Measurements from ENCODE around the gene AMH. TPM values are rescaled to one million over a fixed set of nuclear protein-coding genes. Genes with fewer than 3 reads are reported as not detected.

Gene AMH
- polyA plus RNA-seq, 2 of the 4 experiments (the other 2 are of a cell fraction), result 3.0 to 12.0 TPM

DNA sequence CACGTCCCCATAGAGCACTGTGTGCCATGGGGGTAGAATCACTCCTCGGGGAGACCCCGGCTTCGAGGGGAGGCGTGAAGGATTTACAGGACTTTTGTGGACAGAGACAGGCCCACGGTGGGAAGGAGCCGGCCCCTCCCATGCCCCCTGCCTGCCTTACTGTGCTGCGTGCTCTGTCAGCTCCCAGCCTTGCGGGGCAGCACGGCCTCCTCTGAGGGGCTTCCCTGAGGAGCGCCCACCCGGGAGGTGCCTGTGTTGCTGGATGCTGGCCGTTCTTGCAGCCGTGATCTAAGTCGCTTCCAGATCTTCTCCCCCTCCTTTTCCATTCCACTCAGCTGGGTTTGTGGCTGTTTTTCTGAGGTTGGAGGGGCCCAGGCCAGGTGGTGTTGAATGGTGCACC lies 42.1 kb upstream of the AMH start (continued):
- TF ChIP-seq, protein P1, sequence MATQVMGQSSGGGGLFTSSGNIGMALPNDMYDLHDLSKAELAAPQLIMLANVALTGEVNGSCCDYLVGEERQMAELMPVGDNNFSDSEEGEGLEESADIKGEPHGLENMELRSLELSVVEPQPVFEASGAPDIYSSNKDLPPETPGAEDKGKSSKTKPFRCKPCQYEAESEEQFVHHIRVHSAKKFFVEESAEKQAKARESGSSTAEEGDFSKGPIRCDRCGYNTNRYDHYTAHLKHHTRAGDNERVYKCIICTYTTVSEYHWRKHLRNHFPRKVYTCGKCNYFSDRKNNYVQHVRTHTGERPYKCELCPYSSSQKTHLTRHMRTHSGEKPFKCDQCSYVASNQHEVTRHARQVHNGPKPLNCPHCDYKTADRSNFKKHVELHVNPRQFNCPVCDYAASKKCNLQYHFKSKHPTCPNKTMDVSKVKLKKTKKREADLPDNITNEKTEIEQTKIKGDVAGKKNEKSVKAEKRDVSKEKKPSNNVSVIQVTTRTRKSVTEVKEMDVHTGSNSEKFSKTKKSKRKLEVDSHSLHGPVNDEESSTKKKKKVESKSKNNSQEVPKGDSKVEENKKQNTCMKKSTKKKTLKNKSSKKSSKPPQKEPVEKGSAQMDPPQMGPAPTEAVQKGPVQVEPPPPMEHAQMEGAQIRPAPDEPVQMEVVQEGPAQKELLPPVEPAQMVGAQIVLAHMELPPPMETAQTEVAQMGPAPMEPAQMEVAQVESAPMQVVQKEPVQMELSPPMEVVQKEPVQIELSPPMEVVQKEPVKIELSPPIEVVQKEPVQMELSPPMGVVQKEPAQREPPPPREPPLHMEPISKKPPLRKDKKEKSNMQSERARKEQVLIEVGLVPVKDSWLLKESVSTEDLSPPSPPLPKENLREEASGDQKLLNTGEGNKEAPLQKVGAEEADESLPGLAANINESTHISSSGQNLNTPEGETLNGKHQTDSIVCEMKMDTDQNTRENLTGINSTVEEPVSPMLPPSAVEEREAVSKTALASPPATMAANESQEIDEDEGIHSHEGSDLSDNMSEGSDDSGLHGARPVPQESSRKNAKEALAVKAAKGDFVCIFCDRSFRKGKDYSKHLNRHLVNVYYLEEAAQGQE (IDR thresholded peaks at IDR 0.05), result no peak
- TF ChIP-seq KDM5A (IDR thresholded peaks at IDR 0.05), result no peak
- TF ChIP-seq ZSCAN20 (CRISPR knock-in tag; IDR thresholded peaks at IDR 0.05), result no peak
- no peak for TF ChIP-seq JUNB (IDR thresholded peaks at IDR 0.05)
- no peak for TF ChIP-seq ESRRA (IDR thresholded peaks at IDR 0.05; ENCODE audit: borderline replicate concordance, low read length)

DNA sequence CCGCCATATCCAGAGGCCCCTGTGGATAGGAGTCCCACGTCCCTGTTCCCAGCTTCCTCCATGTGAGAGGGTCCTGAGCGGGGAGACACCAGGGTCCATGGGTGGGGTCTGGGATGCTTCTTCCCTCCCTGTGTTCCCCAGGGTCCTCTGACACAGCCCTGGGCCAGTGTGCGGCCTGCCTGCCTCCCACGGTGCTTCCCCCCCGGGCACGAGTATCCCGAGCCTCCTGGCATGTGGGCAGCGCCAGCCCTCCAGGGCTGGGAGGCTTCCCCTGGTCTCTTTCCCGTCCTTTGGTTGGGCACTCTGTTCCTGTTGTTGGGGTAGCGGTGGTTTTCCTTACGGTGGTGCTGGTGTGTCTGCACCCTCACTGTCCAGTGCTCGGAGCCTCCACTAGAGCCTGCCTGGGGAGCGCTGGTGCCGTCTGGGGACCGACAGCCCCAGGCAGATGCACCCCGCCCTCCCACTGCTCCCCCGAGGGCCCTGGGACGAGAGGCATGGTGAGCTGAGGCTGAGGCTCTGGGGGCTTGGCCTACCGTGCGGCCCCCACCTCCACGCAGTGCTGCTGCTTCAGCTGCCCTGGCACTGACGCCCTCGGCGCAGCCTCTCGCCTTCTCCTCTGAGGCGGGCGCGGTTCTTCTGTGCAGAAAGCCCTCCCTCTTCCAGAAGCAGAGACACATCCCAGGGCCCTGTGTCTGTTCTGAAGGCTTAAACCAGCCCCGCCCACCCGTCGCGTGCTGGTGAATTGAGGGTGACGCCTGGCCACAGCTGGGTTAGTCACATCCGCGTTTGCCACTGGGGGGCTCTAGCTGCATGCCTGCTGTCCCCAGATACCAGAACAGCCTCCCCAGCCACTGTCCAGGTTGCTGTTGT lies 40.9 kb upstream of the AMH start:
- DNase-seq (ENCODE audit: low read depth in 1 of 2, low spot score in 1 of 2) (peak in 1 of 2 experiments; percentile 23), FAIRE-seq (no peak), ATAC-seq (peak in 1 of 2 experiments; percentile 38; a peak in 3 of 6 replicates)
- TF ChIP-seq HOXB5 (CRISPR knock-in tag; IDR thresholded peaks at IDR 0.05), result no peak
- TF ChIP-seq MAZ (IDR thresholded peaks at IDR 0.05; ENCODE audit: borderline replicate concordance, low read depth, low read length), result no peak
- TF ChIP-seq MAFK (IDR thresholded peaks at IDR 0.05; ENCODE audit: partially characterized antibody), result no peak
- TF ChIP-seq KDM5A (IDR thresholded peaks at IDR 0.05), result no peak
- TF ChIP-seq, protein P2, sequence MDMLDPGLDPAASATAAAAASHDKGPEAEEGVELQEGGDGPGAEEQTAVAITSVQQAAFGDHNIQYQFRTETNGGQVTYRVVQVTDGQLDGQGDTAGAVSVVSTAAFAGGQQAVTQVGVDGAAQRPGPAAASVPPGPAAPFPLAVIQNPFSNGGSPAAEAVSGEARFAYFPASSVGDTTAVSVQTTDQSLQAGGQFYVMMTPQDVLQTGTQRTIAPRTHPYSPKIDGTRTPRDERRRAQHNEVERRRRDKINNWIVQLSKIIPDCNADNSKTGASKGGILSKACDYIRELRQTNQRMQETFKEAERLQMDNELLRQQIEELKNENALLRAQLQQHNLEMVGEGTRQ (IDR thresholded peaks at IDR 0.05), result no peak
- TF ChIP-seq EP300 (IDR thresholded peaks at IDR 0.05), result no peak
- TF ChIP-seq, protein P3, sequence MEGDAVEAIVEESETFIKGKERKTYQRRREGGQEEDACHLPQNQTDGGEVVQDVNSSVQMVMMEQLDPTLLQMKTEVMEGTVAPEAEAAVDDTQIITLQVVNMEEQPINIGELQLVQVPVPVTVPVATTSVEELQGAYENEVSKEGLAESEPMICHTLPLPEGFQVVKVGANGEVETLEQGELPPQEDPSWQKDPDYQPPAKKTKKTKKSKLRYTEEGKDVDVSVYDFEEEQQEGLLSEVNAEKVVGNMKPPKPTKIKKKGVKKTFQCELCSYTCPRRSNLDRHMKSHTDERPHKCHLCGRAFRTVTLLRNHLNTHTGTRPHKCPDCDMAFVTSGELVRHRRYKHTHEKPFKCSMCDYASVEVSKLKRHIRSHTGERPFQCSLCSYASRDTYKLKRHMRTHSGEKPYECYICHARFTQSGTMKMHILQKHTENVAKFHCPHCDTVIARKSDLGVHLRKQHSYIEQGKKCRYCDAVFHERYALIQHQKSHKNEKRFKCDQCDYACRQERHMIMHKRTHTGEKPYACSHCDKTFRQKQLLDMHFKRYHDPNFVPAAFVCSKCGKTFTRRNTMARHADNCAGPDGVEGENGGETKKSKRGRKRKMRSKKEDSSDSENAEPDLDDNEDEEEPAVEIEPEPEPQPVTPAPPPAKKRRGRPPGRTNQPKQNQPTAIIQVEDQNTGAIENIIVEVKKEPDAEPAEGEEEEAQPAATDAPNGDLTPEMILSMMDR (IDR thresholded peaks at IDR 0.05), result no peak
- no peak for TF ChIP-seq RCOR1 (IDR thresholded peaks at IDR 0.05; ENCODE audit: low read depth, low read length)
- no peak for TF ChIP-seq NPAS2 (CRISPR knock-in tag; IDR thresholded peaks at IDR 0.05; ENCODE audit: borderline replicate concordance)
- TF ChIP-seq JUN (IDR thresholded peaks at IDR 0.05), result no peak
- no peak for TF ChIP-seq HDAC2 (IDR thresholded peaks at IDR 0.05)
- no peak for TF ChIP-seq KDM1A (IDR thresholded peaks at IDR 0.05; ENCODE audit: low read depth)
- TF ChIP-seq, protein P4, sequence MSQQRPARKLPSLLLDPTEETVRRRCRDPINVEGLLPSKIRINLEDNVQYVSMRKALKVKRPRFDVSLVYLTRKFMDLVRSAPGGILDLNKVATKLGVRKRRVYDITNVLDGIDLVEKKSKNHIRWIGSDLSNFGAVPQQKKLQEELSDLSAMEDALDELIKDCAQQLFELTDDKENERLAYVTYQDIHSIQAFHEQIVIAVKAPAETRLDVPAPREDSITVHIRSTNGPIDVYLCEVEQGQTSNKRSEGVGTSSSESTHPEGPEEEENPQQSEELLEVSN (IDR thresholded peaks at IDR 0.05; ENCODE audit: borderline replicate concordance, low read depth), result no peak
- TF ChIP-seq, protein P5, sequence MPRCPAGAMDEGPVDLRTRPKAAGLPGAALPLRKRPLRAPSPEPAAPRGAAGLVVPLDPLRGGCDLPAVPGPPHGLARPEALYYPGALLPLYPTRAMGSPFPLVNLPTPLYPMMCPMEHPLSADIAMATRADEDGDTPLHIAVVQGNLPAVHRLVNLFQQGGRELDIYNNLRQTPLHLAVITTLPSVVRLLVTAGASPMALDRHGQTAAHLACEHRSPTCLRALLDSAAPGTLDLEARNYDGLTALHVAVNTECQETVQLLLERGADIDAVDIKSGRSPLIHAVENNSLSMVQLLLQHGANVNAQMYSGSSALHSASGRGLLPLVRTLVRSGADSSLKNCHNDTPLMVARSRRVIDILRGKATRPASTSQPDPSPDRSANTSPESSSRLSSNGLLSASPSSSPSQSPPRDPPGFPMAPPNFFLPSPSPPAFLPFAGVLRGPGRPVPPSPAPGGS (IDR thresholded peaks at IDR 0.05), result no peak
- TF ChIP-seq NFE2L2 (conservative IDR thresholded peaks at IDR 0.05; ENCODE audit: low read length), result no peak
- POLR2A ChIA-PET, result no interaction called here
- CTCF ChIA-PET, result interaction anchor here (0.6 to 1.5 kb wide), 5 partner anchors 9 to 485 kb away, joined by 3 to 5 read pairs (median 4); no protein-coding TSS in a partner anchor
- Histone ChIP-seq H3K4me3 (no peak overlapping the region), H3K4me2 (no peak overlapping the region), H3K9me3 (no peaks in the 10 kb centered on the region), H3K27ac (no peak overlapping the region), H3K4me1 (no peaks in the 10 kb centered on the region)
- WGBS (ENCODE audit: missing lambda C conversion rate), result 87% methylated on average over 21 of the region's 36 CpGs

Data from A549 (cell line).